ENCODE measurements around the gene ARID5A.
"Not testable (repeated sequence)": the region's sequence is repeated elsewhere in the genome, so short reads cannot be mapped to it uniquely, and the experiment has no call there.

ARID5A gene

DNA sequence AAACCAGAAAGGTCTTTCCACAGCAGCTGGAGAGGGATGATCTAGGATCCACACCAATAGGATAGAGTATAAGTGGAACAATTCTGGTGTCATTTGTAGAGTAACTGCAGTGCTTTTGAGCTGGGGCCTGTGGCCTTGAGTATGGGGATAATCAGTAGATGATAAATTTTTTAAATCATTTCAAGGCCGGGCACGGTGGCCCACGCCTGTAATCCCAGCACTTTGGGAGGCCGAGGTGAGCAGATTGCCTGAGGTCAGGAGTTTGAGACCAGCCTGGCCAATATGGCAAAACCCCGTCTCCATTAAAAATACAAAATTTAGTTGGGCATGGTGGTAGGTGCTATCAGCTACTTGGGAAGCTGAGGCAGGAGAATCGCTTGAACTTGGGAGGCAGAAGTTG is 20.9 kb downstream of the ARID5A start:
- DNase-seq (ENCODE audit: low spot score) = not testable (repeated sequence)

DNA sequence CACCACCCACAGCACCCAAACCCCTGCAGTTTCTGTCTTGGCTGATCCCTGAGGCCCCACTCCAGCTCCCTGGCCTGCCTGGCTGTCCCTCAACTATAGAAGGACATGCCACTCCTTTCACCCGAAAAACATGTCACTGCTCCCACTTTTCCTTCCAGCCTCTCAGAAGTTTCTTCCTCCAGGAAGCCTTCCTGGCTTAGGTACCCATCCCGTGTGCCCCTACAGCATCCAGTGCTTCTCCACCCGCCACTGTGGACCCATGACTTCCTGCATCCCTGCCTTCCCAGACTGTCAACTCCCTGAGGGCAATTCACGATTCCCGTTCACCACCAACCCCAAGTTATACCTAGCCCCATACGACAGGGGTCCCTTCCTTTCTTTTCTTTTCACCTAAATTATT is 21.5 kb downstream of the ARID5A start:
- no peak for DNase-seq (ENCODE audit: low spot score)

DNA sequence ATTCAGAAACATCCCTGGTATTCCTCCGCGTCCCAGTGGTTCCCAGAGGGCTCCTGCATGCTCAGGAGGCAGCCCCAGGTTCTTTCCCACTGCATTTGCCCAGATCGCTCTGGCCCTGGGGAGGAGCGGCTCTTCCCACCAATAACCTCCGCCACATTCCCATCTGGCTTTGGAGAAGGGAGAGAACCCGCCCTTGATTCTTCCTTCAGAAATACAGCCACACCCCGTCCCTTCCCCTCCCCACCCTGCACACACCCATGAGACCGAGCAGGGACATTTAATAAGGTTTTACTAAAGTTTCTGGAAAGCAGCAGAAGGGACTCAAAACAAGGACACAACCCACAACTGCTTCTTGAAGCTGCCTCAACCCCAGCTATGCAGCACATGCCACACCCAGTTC is 21.9 kb downstream of the ARID5A start:
- DNase-seq (ENCODE audit: low spot score) = no peak

DNA sequence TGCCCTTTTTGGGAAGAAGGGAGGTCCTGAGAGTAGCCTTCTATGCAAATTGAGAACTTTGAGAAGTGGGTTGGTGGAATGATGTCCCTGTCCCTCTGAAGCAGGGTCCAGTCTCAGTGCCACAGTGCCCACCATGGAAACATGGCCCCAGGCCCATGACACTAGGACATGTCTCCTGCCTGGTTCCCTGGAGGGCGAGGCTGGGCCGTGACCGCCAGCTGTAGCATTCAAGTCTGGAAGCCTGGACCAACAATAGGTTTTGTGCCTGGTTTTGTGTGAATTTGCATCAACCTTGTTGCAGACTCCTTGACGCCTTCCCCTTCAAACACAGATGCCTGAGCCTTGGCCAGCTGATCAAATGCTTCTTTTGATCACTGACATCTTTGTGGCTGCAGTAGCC is 27.5 kb downstream of the ARID5A start:
- no peak for DNase-seq (ENCODE audit: low spot score)

DNA sequence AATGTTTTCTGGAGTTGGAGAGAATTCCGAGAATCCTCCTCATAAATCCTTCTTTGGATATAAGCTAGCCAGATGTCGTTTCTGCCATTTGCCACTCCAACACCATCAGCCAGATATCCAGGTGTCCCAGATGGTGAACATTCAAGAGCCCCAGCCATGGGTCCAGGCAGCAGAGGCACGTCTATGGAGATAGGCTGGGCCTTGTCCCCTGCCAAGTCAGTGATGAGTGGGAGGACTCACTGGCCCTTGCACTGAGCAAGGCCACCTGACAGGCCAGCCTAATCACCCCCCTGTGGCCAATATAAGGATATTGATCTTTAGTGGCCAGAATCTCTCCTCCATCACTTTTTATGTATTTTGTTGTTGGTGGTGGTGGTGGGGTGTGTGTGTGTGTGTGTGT is 28.0 kb downstream of the ARID5A start:
- no peak for DNase-seq (ENCODE audit: low spot score)

DNA sequence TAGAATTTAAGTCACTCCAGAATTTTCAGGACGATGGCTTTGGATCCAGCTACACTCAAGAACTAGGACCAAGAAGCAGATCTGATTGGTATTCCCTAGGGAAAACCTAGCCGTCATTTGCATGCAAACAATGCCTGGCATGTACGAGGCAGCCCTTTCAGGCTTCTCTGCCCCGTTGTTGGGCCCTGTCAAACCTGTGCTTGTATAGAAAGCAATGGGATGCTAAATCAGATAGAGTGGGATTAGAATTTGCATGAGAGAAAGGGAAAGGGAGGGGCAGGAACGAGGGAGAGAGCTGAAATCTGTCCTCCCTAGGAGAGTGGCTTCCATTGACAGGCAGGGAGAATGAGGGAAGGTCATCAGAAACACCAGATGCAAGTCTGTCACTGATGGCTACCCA is 28.6 kb downstream of the ARID5A start:
- no peak for DNase-seq (ENCODE audit: low spot score)

DNA sequence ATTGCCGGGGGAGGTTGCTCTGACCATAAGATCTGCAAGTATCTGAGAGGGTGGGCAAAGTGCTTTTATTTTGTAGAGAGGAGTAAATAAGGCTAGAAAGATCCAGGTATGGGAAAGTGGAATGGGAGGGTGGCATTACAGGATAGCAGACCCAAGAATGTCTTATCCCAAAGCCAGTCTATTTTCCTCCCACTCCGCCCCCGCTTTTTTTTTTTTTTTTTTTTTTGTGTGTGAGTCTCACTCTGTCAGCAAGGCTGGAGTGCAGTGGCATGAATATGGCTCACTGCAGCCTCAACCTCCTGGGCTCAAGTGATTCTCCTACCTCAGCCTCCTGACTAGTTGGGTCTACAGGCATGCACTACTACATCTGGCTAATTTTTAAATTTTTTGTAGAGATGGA is 31.5 kb downstream of the ARID5A start:
- DNase-seq (ENCODE audit: low spot score) = no peak

DNA sequence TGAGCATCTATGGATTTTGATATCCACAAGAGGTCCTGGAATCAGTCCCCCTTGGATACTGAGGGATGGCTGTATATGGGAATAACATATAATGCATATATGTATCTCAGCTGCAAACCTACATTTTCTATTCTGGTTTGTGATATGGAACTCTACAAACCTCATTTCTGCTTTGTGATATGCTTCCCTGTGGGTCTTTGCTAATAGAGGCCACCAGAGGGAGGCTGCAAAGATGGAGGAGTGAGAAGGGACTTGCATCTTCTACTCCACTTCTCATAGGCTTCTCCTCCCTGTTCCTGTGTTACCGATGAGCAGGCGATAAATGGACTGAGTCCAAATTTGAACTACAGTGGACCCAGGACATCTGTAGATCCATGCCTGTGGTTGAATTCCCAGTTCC is 37.8 kb downstream of the ARID5A start:
- no peak for DNase-seq (ENCODE audit: low spot score)

DNA sequence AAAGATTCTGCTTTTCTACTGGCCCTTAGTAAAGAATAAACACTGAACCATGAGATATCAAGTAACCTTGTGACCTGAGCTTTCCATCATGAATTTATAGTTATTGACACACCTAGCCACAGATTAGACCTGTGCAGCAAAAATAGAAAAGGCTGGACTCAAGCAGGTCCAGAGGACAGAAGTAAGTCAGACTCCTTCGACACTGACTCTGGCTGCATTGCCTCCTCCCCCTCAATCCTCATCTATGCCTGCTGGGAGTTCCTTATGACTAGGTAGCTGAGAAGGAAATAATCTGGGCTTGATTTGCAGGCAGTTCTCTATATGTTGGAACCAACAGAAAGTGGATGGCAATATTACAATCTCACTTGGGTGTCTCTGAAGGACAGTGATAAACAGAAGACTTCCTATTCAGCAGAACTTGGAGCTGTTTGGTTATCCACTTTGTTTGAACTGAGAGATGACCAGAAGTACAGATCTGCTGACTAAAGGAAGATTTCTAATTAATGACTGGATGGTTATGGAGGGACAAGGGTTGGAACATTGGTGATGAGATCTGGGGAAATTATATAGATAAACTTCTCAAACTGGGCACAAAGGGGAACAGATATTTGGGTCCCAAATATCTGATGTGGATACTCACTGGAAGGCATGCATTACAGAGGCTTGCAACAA is 39.4 kb downstream of the ARID5A start:
- no peak for DNase-seq (ENCODE audit: low spot score)

DNA sequence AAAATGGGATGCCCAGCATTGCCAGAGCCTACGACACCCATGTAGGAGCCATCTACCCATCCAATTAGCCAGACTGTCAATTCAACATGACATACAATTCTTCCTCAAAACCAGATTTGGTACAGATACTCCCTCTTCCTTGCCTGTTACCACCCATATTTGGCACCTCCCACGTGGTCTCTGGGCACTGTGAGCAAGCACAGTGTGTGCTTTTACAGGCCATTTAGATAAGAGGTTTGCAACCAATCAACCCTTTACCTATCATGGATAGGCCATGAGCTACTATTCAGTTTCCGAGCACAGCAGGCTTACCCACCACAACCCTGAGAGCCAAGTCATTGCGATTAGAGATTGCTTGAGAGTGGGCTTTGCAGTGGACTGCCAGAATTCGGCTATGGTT is 40.9 kb downstream of the ARID5A start:
- DNase-seq (ENCODE audit: low spot score) = no peak

DNA sequence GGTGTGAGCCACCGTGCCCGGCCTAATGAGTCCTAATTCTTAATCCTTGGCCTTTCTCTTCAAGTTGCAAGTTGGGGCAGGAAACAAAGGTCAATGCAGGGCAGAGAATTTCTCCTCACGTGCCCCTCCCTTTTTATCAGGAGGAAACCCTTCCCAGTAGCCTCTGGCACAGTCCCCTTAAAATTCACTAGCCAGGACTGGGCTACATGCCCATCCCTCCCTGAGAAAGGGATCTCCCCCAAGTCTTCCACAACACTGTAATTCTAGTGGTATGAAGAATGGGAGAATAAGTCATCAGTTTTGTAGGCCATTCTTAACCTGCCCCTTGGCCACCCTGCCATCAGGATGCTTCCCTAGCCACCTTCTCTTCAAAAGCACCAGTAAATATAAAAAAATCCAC is 42.2 kb downstream of the ARID5A start:
- DNase-seq (ENCODE audit: low spot score) = no peak

DNA sequence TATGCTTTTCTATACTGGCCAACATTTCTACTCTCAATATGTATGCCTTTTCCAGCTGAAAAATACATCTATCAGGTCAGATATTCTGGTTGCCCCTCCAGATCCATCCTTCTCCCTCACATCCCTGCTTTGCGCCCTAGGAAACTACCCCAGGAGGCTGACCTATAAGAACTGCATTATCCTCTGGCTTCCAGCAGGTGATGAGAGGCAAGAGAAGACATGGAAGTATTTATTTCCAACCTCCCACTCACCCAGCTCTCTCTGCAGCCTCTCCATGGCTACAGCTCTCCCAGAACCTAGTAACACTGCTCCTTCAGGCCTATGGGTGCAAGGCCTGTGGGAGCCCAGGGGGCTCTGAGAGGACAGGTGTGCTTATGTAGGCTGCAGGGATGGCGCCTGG is 42.9 kb downstream of the ARID5A start:
- DNase-seq (ENCODE audit: low spot score) = no peak

DNA sequence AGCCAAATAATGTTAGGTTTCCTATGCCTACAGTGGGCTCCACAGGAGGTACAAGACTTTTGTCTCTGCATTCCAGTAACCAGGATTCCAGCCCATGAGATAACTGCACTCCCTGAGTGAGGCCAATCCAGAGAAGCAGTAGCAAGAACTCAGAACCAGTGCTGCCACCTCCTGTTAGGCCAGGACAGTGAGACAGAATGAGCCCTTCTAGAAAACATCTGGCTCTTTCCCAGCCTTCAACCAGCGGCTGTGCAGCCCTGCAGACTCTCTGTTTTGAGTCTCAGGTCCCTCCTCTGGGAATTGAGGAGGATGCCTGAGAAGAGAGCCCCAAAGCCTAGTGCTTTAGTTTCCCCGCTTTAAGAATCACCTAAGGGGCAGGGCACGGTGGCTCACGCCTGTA is 44.2 kb downstream of the ARID5A start:
- no peak for DNase-seq (ENCODE audit: low spot score)

DNA sequence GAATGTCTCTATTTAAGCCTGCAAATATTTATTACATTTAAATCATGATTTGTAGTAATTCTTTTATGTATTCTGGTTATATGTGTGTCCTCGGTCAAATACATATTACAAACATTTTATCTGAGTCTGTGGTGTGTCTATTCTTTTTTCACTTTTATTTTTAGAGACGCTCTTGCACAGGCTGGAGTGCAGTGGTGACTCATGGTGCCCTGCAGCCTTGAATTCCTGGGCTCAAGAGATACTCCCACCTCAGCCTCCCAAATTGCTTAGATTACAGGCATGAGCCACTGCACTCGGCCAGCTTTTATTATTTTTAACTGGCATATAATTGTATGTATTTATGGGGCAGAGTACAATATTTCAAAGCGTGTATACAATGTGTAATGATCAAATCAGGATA is 47.5 kb downstream of the ARID5A start:
- no peak for DNase-seq (ENCODE audit: low spot score)

DNA sequence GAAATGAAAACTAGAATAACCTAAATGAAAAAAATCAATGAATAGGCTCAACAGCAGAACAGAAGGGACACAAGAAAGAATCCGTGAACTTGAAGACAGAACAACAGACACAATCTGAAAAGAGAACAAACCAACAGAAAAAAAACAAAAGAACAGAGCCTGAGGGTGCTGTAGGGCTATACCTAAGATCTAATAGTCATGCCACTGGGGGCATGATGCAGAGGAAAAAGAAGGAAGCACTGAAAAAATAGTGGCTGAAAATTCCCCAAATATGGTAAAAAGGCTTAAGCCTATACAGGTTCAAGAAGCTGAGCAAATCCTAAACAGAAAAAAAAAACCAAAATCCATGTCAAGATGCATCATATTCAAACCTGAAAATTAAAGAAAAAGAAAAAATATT is 51.3 kb downstream of the ARID5A start:
- DNase-seq (ENCODE audit: low spot score) = no peak

DNA sequence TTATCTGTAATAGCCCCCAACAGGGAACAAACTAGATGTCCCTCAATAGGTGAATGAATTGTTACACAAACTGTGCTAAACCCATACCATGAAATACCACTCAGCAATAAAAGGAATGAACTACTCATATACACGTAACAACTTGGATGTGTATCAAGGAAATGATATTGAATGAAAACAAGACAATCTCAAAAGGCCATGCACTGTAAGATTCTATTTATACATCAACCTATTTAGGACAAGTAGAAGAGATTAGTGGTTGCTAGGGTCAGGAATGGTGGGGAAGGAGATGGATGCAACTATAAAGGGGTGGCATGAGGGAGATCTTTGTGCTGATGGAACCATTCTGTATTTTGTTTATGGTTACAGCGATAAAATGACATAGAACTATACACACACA is 54.5 kb downstream of the ARID5A start:
- DNase-seq (ENCODE audit: low spot score) = no peak

DNA sequence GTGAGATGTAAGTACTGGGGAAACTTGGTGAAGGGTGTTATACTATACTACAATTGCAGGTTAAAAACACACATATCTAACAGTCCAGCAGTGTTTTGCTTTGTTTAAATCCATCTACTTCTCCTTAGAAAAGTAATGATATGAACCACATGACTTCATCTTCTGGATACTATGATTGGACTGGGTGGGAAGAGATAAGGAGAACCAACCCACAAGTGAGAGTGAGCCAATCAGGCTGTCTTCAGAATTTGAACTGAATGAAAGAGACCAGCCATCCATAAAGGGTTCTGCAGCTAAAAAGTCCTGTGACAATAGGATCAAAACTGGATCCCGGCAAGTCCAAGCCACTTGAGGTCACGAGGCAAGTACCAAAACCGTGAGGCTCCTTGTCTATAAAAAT is 54.9 kb downstream of the ARID5A start:
- no peak for DNase-seq (ENCODE audit: low spot score)

DNA sequence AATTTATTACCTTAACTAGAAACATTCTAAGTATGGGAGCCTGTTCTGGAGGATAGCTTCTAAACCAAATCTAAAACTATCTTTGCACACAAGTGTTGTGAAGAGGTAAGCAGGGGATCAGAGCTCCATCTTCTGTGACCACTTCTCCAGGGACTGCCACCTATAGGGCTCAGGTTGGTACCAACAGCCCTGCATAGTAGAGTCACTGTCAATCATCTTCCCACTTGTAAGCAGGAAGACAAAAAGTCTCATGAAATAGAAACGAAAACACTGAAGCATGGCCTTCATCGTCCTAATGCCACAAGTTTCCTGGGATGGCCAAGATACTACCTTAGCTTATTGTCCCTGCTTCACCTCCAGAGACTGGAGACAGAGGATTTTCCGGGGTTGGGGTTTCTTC is 57.7 kb downstream of the ARID5A start:
- no peak for DNase-seq (ENCODE audit: low spot score)

DNA sequence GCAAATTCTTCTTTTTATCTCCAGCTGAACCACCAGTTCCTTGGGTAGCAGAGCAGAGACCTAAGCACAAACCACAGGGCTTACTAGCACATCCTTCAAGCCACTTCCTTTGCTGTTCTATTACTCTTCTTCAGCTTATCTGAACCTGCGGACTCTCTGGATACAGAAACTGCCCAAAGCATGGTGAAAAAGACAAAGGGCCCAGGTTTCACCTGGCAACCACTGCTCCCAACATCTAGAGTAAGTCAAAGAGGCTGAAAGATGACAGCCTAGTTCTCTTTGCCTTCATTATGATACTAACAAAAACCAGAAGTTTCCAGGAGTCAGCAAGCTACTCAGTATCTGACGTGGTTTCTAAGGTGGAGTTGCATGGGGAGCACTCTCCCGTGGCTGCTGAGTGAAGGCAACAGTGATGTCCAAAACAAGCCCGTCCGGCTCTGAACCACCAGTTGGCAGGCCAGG is 58.2 kb downstream of the ARID5A start:
- DNase-seq (ENCODE audit: low spot score) = no peak

DNA sequence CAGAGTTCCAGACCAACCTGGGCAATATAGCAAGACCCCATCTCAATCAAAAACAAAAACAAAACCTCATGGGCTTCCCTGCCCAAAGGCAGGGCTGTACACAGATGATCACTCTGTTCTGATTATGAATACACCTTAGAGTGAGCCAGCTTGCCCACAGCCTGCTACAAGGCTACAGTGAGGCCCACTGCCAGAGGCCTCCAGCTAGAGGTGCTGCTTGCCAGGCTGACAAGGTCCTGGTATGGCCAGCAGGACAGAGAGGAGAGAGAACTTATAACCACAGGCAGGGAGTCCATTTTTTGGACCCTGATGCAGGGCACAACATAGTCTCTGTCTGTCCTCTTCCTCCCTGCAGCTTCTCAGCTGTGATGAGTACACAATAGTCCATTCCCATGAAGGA is 60.0 kb downstream of the ARID5A start:
- no peak for DNase-seq (ENCODE audit: low spot score)

DNA sequence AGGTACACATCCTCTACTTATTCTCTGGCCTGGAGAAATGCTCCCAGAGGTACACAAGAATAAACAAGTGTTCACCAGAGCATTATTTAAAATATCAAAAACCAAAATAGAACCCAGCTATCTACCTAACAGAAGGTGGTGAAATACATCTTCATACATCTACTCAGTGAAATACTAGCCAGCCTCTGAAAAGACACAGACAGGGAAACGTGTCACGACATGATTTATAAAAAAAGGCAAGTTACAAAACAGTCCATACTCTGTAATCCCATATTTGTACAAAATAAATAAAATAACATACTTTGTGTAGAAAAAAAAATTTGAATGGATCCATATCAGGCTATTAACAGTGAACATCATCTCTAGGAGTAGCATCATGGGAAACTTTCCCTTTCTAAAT is 63.4 kb downstream of the ARID5A start:
- no peak for DNase-seq (ENCODE audit: low spot score)

DNA sequence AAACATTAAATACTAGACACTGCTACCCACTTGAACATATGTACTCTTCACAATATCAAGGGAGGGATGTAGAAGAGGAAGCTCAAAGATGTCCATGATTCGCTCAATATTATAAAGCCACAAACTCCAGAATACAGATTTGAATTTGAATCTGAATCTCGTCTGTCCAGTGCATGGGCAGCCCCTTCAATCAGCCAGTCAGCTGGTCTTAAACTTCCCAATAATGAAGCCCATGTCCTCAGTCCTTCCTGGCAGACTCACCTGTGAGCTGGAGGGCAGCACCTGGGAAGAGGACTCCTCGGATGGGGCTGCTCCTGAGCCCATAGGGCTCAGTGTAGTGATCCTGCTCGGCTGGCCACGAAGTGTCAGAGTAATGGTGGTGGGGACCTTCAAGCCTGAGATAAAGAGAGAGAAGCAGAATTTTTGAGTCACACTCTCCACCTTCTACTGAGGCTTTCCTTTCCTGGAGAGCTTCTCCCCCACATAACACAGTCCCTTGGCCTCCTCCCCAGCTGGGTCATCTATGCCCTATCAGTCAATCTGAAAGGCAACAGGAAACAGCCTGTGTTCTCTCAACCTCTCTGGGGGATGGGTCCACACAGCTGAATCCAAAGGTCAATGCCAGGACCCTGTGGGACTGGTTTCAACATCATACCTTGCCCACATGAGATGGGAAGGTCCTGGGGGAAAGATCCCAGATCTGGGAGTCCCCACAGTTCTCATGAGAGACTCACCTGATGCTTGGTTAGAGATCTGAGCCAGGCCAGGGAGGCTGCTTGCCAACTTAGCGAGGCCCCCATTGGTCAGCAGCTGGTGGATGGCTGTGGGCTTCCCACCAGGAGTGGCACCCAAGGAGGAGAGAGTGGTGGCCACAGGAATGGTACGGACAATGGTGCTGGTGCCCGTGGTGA is 65.1 kb downstream of the ARID5A start:
- no peak for DNase-seq (ENCODE audit: low spot score)
